Measurements from ENCODE around the gene ERGIC1. TPM values are rescaled to one million over a fixed set of nuclear protein-coding genes. Genes with fewer than 3 reads are reported as not detected.
A peak's percentile ranks its signal among the peaks of the same experiment; 100 is the strongest.

Gene ERGIC1
- polyA plus RNA-seq, 4 donors, result 58.1 to 127 (median 94.1) TPM

DNA sequence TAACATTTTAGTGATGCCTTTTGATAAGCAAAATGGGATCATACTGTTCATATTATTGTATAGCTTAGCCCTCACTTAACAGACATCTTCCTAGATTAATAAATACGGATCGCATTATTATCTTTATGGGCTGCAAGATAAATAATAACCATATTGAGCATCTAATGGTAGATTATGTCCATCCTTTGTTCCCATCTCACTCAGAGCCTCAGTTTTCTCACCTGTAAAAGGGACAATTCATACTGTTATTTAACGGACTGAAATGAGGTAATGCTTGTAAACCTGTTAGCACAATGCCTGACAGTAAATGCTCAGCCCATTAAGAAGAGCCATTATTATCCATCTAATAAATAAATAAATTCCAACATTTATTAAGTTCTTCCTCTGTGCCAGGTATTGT, 122.2 kb downstream of the ERGIC1 start:
- no peaks in the 10 kb centered on the region for H3K27me3 ChIP-seq (ENCODE audit: control insufficient read depth in 3 of 3, insufficient read depth in 3 of 3, low read length in 3 of 3)
- peaks cover 0 to 7% (median 0%) of the 10 kb centered on the region in 3 donors for H3K36me3 ChIP-seq (ENCODE audit: control insufficient read depth in 3 of 3, insufficient read depth in 2 of 3, low read depth in 1 of 3, low read length in 3 of 3)
- no peak for DNase-seq
- peaks cover 0 to 1% (median 0%) of the 10 kb centered on the region in 3 donors for H3K4me1 ChIP-seq (ENCODE audit: control insufficient read depth in 3 of 3, insufficient read depth in 2 of 3, low read depth in 1 of 3, low read length in 2 of 3)
- H3K27ac ChIP-seq (ENCODE audit: low read depth in 1 of 3, low read length in 2 of 3), result no peak overlapping the region
- no peak overlapping the region for H3K4me3 ChIP-seq (ENCODE audit: low read depth in 1 of 3, low read length in 3 of 3)
- 36 to 78% (median 49%) methylated on average over 3 of the region's 3 CpGs for WGBS, 3 donors
- no peaks in the 10 kb centered on the region for H3K9me3 ChIP-seq (ENCODE audit: control insufficient read depth in 2 of 2, insufficient read depth in 1 of 2, low read depth in 1 of 2, low read length in 1 of 2)
- no peak for FAIRE-seq

DNA sequence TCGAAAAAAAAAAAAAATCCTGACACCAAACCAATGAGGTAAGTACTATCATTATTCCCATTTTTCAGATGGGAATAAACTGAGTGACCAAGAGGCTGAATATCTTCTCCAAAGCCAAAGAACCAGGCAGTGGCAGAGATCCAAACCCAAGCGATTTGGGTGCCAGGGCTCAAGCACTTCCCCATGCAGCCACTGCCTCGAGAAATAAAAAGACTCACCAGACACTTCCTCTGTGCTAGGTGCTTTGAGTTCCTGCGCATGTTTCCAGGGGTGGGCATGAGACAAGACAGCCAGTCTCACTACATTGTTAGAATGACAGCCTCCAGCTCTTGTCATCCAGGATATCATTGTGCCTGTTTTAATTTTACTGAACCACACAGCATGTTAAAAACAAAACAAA, 122.9 kb downstream of the ERGIC1 start:
- no peaks in the 10 kb centered on the region for H3K9me3 ChIP-seq (ENCODE audit: control insufficient read depth in 2 of 2, insufficient read depth in 1 of 2, low read depth in 1 of 2, low read length in 1 of 2)
- WGBS, 3 donors, result 70 to 75% (median 73%) methylated on average over 4 of the region's 4 CpGs
- H3K4me1 ChIP-seq (ENCODE audit: control insufficient read depth in 3 of 3, insufficient read depth in 2 of 3, low read depth in 1 of 3, low read length in 2 of 3), result peaks cover 0 to 1% (median 0%) of the 10 kb centered on the region in 3 donors
- H3K36me3 ChIP-seq (ENCODE audit: control insufficient read depth in 3 of 3, insufficient read depth in 2 of 3, low read depth in 1 of 3, low read length in 3 of 3), result peaks cover 0 to under 1% (median 0%) of the 10 kb centered on the region in 3 donors
- no peak for DNase-seq
- no peak for FAIRE-seq
- H3K27me3 ChIP-seq (ENCODE audit: control insufficient read depth in 3 of 3, insufficient read depth in 3 of 3, low read length in 3 of 3), result no peaks in the 10 kb centered on the region
- H3K27ac ChIP-seq (ENCODE audit: low read depth in 1 of 3, low read length in 2 of 3), result no peak overlapping the region
- H3K4me3 ChIP-seq (ENCODE audit: low read depth in 1 of 3, low read length in 3 of 3), result no peak overlapping the region

DNA sequence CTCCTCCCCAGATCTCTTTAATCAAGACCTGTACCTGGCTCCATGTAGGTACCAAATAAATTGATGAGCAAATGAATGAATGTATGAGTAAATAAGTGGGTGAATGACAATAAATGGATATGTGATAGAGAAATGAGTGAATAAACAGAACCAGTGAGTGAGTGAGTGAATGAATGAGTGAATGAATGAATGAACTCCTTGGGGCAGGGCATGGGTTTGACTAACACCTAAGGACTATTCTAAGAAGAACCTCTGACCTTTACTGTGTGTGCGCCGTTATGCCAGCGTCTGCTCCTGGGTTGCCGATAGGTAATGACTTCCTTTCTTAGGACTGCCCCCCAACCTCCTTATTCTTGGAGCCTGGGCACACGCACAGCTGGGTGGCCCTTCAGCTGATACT, 123.4 kb downstream of the ERGIC1 start:
- no peak overlapping the region for H3K27ac ChIP-seq (ENCODE audit: low read depth in 1 of 3, low read length in 2 of 3)
- no peaks in the 10 kb centered on the region for H3K27me3 ChIP-seq (ENCODE audit: control insufficient read depth in 3 of 3, insufficient read depth in 3 of 3, low read length in 3 of 3)
- H3K9me3 ChIP-seq (ENCODE audit: control insufficient read depth in 2 of 2, insufficient read depth in 1 of 2, low read depth in 1 of 2, low read length in 1 of 2), result no peaks in the 10 kb centered on the region
- 34 to 62% (median 61%) methylated on average over 5 of the region's 5 CpGs for WGBS, 3 donors
- peaks cover 0 to 3% (median 0%) of the 10 kb centered on the region in 3 donors for H3K36me3 ChIP-seq (ENCODE audit: control insufficient read depth in 3 of 3, insufficient read depth in 2 of 3, low read depth in 1 of 3, low read length in 3 of 3)
- DNase-seq (no peak), FAIRE-seq (no peak)
- no peak overlapping the region for H3K4me3 ChIP-seq (ENCODE audit: low read depth in 1 of 3, low read length in 3 of 3)
- peaks cover 0 to 1% (median 0%) of the 10 kb centered on the region in 3 donors for H3K4me1 ChIP-seq (ENCODE audit: control insufficient read depth in 3 of 3, insufficient read depth in 2 of 3, low read depth in 1 of 3, low read length in 2 of 3)

DNA sequence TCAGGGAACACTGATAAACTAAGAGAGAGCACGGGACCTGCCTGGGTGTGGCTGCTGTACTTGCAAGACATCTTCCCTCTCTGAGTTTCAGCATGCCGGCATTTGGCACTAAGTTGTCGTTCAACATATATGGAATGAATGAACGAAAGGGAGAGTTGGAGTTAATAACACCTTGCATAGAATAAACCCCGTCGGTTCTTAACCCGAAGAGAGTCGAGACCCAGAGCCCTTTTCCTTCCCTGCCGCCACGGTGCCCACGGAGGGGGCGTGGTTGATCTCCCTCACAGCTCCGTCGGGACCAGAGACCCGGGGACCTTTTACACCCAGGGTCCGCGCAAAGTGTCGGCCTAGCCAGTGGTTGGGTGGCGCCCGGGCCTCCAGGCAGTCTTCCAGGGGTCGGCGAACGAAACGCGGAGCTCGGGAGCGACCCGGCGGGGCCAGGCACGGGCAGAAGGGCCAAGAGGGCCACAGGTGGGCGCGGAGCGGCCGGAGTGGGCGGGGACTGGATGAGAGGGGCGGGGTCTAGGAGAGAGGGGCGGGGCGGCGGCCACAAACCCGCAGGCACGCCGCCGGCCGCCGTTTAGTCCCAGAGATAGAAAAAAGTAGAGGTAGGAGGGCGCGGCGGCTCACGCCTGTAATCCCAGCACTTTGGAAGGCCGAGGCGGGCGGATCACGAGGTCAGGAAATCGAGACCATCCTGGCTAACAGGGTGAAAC, 124.4 kb downstream of the ERGIC1 start:
- Histone ChIP-seq H3K27me3 (ENCODE audit: control insufficient read depth in 3 of 3, insufficient read depth in 3 of 3, low read length in 3 of 3) (no peaks in the 10 kb centered on the region), H3K36me3 (ENCODE audit: control insufficient read depth in 3 of 3, insufficient read depth in 2 of 3, low read depth in 1 of 3, low read length in 3 of 3) (peaks cover 0 to 6% (median 0%) of the 10 kb centered on the region in 3 donors), H3K9me3 (ENCODE audit: control insufficient read depth in 2 of 2, insufficient read depth in 1 of 2, low read depth in 1 of 2, low read length in 1 of 2) (no peaks in the 10 kb centered on the region), H3K27ac (ENCODE audit: low read depth in 1 of 3, low read length in 2 of 3) (peak overlapping the region in 2 of 3 donors; percentile 63 to 92), H3K4me3 (ENCODE audit: low read depth in 1 of 3, low read length in 3 of 3) (peak overlapping the region; percentile 53 to 93 (median 85)), H3K4me1 (ENCODE audit: control insufficient read depth in 3 of 3, insufficient read depth in 2 of 3, low read depth in 1 of 3, low read length in 2 of 3) (peaks cover 0 to 1% (median 0%) of the 10 kb centered on the region in 3 donors)
- FAIRE-seq (no peak), DNase-seq (peak; percentile 69 to 82)
- 1 to 5% (median 3%) methylated on average over 40 to 54 of the region's 54 CpGs for WGBS, 3 donors

DNA sequence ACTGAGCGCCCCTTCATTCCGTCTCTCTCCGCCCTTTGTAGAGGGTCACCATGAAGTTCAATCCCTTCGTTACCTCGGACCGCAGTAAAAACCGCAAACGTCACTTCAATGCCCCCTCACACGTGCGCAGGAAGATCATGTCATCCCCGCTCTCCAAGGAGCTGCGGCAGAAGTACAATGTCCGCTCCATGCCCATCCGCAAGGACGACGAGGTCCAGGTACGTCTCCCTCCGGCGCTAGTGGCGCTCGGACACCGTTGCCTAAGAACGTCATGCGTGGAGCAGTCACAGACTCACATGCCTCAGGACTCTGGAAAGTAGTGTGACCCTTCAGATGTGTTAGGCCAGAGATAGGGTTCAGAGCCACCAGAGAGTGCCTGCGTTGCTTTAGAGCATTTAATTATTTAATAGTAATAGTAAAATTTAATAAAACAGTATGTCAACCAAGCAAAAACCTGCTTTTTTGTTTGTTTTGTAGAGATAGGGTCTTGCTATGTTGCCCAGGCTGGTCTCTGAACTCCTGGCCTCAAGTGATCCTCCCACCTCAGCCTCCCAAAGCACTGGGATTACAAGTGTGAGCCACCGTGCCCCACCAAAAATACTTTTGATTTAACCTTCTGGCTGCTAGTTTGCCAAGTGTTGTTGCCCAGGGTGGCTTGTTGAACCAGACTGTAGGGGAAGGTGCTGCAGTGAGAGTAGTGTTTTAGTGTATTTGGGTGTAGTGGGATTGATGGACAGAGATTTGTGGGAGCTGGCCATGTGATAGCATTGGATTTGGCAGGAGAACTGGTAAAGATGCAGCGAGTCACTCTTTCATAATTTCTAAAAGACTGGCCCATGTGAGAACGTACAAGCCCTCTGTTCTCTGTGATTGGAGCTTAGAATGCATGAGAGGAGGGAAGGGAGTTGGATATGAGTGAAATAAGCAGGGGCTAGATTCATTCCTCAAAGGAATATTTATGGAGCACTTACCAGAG, 126.1 kb downstream of the ERGIC1 start:
- DNase-seq (peak in 1 of 2 donors; percentile 31), FAIRE-seq (no peak)
- Histone ChIP-seq H3K4me1 (ENCODE audit: control insufficient read depth in 3 of 3, insufficient read depth in 2 of 3, low read depth in 1 of 3, low read length in 2 of 3) (peaks cover 0 to 1% (median 0%) of the 10 kb centered on the region in 3 donors), H3K27me3 (ENCODE audit: control insufficient read depth in 3 of 3, insufficient read depth in 3 of 3, low read length in 3 of 3) (no peaks in the 10 kb centered on the region), H3K4me3 (ENCODE audit: low read depth in 1 of 3, low read length in 3 of 3) (peak overlapping the region; percentile 48 to 93 (median 85)), H3K27ac (ENCODE audit: low read depth in 1 of 3, low read length in 2 of 3) (no peak overlapping the region), H3K36me3 (ENCODE audit: control insufficient read depth in 3 of 3, insufficient read depth in 2 of 3, low read depth in 1 of 3, low read length in 3 of 3) (peaks cover 0 to 10% (median 0%) of the 10 kb centered on the region in 3 donors), H3K9me3 (ENCODE audit: control insufficient read depth in 2 of 2, insufficient read depth in 1 of 2, low read depth in 1 of 2, low read length in 1 of 2) (no peaks in the 10 kb centered on the region)
- WGBS, 3 donors, result 12 to 14% (median 13%) methylated on average over 28 of the region's 28 CpGs

GRCh38 chr5:172969921-172970320, 135.9 kb downstream of the ERGIC1 start:
- Histone ChIP-seq H3K27ac (ENCODE audit: low read depth in 1 of 3, low read length in 2 of 3) (no peak overlapping the region), H3K4me3 (ENCODE audit: low read depth in 1 of 3, low read length in 3 of 3) (no peak overlapping the region), H3K36me3 (ENCODE audit: control insufficient read depth in 3 of 3, insufficient read depth in 2 of 3, low read depth in 1 of 3, low read length in 3 of 3) (peaks cover 5 to 21% (median 5%) of the 10 kb centered on the region in 3 donors), H3K4me1 (ENCODE audit: control insufficient read depth in 3 of 3, insufficient read depth in 2 of 3, low read depth in 1 of 3, low read length in 2 of 3) (no peaks in the 10 kb centered on the region), H3K27me3 (ENCODE audit: control insufficient read depth in 3 of 3, insufficient read depth in 3 of 3, low read length in 3 of 3) (no peaks in the 10 kb centered on the region), H3K9me3 (ENCODE audit: control insufficient read depth in 2 of 2, insufficient read depth in 1 of 2, low read depth in 1 of 2, low read length in 1 of 2) (no peaks in the 10 kb centered on the region)
- 94 to 97% (median 95%) methylated on average over 2 of the region's 2 CpGs for WGBS, 3 donors
- no peak for DNase-seq
- no peak for FAIRE-seq

- 53 to 67% (median 63%) methylated on average over 3 of the region's 3 CpGs for WGBS, 3 donors
- H3K27me3 ChIP-seq (ENCODE audit: control insufficient read depth in 3 of 3, insufficient read depth in 3 of 3, low read length in 3 of 3), result no peaks in the 10 kb centered on the region
- no peak overlapping the region for H3K4me3 ChIP-seq (ENCODE audit: low read depth in 1 of 3, low read length in 3 of 3)
- FAIRE-seq, result no peak
- no peaks in the 10 kb centered on the region for H3K4me1 ChIP-seq (ENCODE audit: control insufficient read depth in 3 of 3, insufficient read depth in 2 of 3, low read depth in 1 of 3, low read length in 2 of 3)
- H3K27ac ChIP-seq (ENCODE audit: low read depth in 1 of 3, low read length in 2 of 3), result no peak overlapping the region
- no peaks in the 10 kb centered on the region for H3K9me3 ChIP-seq (ENCODE audit: control insufficient read depth in 2 of 2, insufficient read depth in 1 of 2, low read depth in 1 of 2, low read length in 1 of 2)
- peaks cover 3 to 10% (median 3%) of the 10 kb centered on the region in 3 donors for H3K36me3 ChIP-seq (ENCODE audit: control insufficient read depth in 3 of 3, insufficient read depth in 2 of 3, low read depth in 1 of 3, low read length in 3 of 3)
- no peak for DNase-seq
These were observed 137.4 kb downstream of the ERGIC1 start for GRCh38 chr5:172971482-172971881.

DNA sequence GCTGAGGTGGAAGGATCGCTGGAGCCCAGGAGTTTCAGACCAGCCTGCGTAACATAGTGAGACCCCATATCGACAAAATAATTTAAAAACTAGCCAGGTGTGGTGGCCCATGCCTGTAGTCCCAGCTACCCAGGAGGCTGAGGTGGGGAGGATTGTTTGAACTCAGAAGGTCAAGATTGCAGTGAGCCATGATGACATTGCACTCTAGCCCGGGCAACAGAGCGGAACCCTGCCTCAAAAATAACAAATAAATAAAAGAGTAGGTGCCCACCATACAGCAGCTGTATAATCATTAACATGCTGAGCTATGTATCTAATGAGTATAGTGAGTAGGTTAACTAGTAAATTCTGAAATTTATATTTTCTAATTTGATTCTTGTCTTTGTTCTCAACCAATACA, 138.5 kb downstream of the ERGIC1 start:
- no peak for DNase-seq
- no peaks in the 10 kb centered on the region for H3K27me3 ChIP-seq (ENCODE audit: control insufficient read depth in 3 of 3, insufficient read depth in 3 of 3, low read length in 3 of 3)
- no peak for FAIRE-seq
- H3K4me3 ChIP-seq (ENCODE audit: low read depth in 1 of 3, low read length in 3 of 3), result no peak overlapping the region
- no peaks in the 10 kb centered on the region for H3K9me3 ChIP-seq (ENCODE audit: control insufficient read depth in 2 of 2, insufficient read depth in 1 of 2, low read depth in 1 of 2, low read length in 1 of 2)
- H3K4me1 ChIP-seq (ENCODE audit: control insufficient read depth in 3 of 3, insufficient read depth in 2 of 3, low read depth in 1 of 3, low read length in 2 of 3), result no peaks in the 10 kb centered on the region
- no peak overlapping the region for H3K27ac ChIP-seq (ENCODE audit: low read depth in 1 of 3, low read length in 2 of 3)
- whole genome bisulfite sequencing, 3 donors, result 94 to 95% (median 95%) methylated on average over 5 of the region's 5 CpGs
- peaks cover 2 to 10% (median 2%) of the 10 kb centered on the region in 3 donors for H3K36me3 ChIP-seq (ENCODE audit: control insufficient read depth in 3 of 3, insufficient read depth in 2 of 3, low read depth in 1 of 3, low read length in 3 of 3)

All from small intestine (tissue), 7 donors.